MM.1S (cell line): ENCODE measurements around the gene KRTAP10-2.

Source experiments
- CTCF ChIP-seq: fragments of 300-600 bp; sonication (generic); IDR thresholded peaks from 2 replicates; pipeline ENCODE4 v1.5.1; 2016; ENCODE audit warnings: antibody characterized with exemption, low read length, mixed read lengths
- EZH2phosphoT487 ChIP-seq: fragments of 300-600 bp; sonication (generic); IDR thresholded peaks from 2 replicates; pipeline ENCODE4 v1.6.1; 2018; ENCODE audit warnings: antibody characterized with exemption, low read length

GRCh38 chr21:44529503-44530125, 21.7 kb downstream of the KRTAP10-2 start:
- no peak for TF ChIP-seq CTCF
- TF ChIP-seq EZH2phosphoT487, result no peak
